ENCODE data around the gene CLEC18C.
"Not testable (repeated sequence)": the region's sequence is repeated elsewhere in the genome, so short reads cannot be mapped to it uniquely, and the experiment has no call there.

Gene CLEC18C

DNA sequence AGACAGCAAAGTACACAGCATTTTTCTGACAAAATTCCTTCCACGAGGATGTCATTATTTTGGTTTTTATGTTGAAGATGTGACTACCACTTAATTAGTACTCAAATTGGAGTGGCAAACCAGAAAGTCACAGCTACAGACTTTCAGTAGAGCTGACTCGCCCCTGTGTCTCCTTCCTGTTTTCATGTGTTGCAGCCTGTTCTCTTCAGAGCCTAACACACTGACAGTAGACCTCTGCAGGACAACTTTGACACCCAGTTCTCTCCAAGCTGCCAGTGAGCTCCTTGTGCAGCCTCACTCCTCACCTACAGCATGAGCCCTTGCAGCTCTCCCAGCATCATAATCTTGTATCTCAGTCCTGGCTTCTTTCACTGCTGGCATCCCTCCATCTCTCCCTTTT is 49.0 kb downstream of the CLEC18C start:
- DNase-seq, result not testable (repeated sequence)

DNA sequence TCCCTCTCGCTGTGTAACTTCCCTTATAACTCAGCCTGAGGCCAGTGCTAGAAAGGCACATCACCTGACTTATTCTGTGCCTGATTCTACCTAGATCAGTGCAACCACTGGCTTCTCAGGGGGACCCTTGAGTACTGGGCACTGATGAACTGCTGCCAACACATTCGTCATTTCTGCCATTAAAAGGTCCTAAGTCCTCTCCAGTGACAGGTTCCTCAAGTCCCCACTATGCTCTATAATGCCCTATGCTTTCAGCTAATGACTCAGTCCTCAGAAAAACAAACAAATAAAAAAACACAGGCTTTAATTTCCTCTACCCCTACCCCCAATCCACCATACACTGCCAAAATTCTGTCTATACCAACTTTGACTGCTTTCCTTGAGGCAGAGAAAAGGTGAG is 49.6 kb downstream of the CLEC18C start:
- DNase-seq, result not testable (repeated sequence)

DNA sequence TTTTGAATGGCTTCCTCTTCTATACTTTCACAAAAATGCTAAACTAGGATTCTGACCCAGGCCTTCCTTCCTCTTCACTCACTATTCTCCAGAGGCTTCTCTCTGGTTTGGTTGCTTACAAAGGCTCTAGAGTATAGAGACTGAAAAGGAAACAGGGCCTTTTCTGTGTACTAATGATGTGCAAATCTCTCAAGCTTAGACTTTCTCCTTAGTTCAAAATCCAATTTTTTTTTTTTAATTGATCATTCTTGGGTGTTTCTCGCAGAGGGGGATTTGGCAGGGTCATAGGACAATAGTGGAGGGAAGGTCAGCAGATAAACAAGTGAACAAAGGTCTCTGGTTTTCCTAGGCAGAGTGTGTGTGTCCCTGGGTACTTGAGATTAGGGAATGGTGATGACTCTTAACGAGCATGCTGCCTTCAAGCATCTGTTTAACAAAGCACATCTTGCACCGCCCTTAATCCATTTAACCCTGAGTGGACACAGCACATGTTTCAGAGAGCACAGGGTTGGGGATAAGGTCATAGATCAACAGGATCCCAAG is 50.5 kb downstream of the CLEC18C start:
- DNase-seq, result not testable (repeated sequence)

DNA sequence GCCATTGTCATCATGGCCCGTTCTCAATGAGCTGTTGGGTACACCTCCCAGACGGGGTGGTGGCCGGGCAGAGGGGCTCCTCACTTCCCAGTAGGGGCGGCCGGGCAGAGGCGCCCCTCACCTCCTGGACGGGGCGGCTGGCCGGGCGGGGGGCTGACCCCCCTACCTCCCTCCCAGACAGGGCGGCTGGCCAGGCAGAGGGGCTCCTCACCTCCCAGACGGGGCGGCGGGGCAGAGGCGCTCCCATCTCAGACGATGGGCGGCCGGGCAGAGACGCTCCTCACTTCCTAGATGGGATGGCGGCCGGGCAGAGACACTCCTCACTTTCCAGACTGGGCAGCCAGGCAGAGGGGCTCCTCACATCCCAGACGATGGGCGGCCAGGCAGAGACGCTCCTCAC is 51.1 kb downstream of the CLEC18C start:
- not testable (repeated sequence) for DNase-seq

DNA sequence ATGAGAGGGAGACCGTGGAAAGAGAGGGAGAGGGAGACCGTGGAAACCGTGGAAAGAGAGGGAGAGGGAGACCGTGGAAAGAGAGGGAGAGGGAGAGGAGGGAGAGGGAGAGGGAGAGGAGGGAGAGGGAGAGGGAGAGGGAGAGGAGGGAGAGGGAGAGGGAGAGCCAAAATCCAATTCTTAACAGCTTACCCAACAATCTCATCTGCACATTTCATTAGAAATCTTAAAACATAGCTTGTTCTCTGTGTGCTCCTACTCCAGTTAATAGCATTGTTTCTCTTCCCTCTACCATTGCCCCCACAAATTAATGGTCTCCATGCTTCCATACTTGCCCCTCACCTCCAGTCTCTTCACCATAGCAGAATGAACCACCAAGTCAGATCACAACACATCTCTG is 51.8 kb downstream of the CLEC18C start:
- DNase-seq, result not testable (repeated sequence)

DNA sequence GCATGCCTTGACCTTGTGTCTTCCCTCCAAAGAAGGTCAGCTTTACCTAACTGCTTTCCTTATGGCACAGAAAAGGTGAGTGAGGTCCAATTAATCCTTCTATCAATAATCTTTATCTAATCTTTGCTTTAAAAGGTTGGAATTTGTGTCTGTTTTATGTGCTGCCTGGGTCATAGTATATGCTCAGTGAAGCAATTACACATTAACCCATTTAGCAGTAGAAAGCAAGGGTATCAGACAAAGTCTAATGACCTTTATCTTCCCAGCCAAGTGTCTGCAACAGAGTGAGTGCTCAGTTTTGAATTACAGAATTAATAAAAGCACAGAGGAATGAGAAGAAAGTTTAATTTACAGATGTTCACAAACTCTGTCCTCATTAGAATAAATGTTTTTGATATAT is 52.4 kb downstream of the CLEC18C start:
- not testable (repeated sequence) for DNase-seq

DNA sequence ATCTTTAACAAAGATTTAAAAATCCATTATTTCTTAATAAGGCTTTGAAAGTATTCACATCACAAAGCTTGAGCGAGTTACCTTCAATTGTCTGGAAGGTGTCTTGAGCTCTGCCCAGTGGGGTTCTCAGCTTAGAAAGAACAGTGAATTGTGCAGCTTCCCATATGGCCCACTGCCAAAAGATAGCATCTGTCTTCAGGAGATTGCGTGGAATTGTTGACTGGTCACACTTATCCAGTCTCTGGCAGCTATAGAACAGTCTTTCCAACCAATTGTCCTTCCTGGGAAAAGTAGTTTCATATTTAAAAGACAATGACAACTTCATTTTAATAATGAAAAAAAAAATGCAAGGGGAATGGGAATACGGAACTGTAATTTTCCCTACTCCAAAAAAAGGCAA is 58.2 kb downstream of the CLEC18C start:
- not testable (repeated sequence) for DNase-seq
